NCI-H345 treated with DMSO at 0.1 percent for 48 hours (cell line): ENCODE results near the gene DLGAP1.
"Not testable (repeated sequence)": the region's sequence is repeated elsewhere in the genome, so short reads cannot be mapped to it uniquely, and the experiment has no call there.

Experiments used
- DNase-seq: peaks from one replicate; lab custom pipeline; 2025; ENCODE audit not compliant: unreplicated experiment; lab: John Stamatoyannopoulos, UW

The DLGAP1 gene

GRCh38 chr18:3615374-3615985 is 839.6 kb downstream of the DLGAP1 start:
- DNase-seq = no peak

DNA sequence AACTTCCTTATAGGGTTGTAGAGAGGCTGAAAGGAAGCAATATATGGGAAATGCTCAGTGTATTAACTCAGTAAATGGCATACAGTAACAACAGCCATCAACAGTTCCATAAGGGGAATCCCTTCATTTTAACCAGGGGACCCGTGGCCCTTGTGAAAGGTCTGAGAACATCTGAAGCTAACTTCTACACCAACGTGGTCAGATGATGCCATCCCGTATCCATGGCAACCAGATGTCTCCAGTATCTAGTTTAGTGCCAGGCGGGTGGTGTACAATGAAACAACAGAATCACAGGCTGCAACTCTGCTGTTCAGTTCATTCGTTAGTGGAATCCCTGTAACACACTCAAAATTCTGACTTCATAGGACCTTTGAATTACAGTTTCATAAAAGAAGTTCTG is 842.8 kb downstream of the DLGAP1 start:
- DNase-seq = no peak

GRCh38 chr18:3611313-3612090 is 843.6 kb downstream of the DLGAP1 start:
- DNase-seq = no peak

DNA sequence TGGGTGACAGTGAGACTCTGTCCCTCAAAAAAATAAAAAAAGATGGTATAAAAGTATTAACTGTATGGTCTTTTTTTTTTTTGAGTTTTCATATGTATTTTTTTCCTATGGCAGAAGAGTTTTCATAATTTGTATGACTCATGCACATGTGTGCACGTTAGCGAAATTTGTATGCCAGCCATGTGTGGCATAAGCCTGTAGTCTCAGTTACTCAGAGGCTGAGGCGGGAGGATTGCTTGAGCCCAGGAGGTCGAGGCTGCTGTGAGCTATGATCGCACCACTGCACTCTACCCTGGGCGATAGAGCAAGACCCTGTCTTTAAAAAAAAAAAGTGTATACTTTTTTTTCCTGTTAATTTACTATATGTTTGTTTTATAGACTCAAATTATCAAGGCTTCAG is 844.3 kb downstream of the DLGAP1 start:
- no peak for DNase-seq

DNA sequence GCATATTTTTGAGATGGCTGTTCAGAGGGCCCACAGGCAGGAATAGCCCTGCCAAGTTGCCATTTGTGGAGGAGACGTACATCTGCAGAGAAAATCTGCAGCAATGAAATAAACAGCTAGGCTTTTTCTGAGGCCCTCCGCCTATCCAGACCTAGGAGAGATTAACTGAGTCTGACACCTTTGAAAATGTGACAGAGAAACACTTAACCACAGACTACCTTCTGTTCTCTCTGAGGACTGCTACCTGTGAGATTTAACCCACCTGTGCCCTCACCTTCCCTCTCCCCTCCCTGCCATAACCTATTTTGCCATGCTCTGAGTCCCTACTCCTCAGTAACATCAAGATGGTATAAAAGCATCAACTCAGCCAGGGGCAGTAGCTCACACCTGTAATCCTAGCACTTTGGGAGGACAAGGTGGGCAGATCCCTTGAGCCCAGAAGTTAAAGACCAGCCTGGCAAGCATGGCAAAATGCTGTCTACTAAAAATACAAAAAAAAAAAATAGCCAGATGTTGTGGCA is 844.9 kb downstream of the DLGAP1 start:
- no peak for DNase-seq

DNA sequence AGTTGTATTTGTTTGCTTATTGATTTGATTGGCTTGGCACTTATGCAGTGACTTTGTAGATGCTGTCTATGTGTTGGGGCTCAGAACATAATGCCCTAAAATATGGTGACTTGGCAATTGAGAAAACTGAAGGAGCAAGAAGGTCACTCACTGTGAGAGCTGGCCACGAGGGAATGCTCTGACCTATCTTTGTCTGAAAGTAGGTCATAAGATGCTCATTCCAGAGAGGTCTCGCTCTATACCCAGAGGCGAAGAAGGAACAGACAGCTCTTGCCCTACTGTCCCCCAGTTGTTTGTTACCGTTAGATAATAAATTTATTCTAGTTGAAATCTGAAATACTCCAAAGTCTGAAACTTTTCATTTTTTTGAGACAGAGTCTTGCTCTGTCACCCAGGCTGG is 846.6 kb downstream of the DLGAP1 start:
- DNase-seq = no peak

GRCh38 chr18:3608099-3608453 is 847.0 kb downstream of the DLGAP1 start:
- not testable (repeated sequence) for DNase-seq

DNA sequence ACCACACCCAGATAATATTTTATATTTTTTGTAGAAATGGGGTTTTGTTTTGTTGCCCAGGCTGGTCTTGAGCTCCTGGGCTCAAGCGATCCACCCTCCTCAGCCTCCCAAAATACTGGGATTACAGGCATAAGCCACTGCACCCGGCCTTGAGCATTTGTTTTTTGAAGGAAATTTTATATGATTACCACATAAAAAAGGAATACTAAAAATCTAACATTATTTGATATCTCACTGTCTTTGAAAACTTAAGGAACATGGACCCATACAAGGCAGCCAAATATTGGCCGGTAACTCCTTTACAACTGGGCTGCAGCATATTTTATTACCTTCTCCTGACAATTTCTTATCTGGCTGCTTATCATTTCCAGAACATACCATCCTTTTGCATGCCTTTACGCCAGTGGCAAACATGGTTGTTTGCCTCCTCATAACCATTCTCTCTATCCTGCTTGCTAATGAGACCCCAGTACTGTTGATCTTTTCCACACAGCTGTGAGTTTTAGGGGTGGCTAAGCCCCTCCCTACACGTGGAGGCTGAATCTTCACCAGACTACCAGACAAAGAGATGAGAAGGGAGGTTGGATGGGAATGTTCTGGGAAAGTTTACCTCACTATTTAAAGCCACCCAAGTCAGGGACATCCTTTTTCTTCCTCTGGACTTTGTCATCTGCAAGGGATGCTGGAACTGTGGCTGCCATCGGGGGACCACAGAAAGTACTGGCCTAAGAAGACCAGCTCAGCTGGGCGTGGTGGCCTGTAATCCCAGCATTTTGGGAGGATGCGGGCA is 847.6 kb downstream of the DLGAP1 start:
- DNase-seq = no peak

DNA sequence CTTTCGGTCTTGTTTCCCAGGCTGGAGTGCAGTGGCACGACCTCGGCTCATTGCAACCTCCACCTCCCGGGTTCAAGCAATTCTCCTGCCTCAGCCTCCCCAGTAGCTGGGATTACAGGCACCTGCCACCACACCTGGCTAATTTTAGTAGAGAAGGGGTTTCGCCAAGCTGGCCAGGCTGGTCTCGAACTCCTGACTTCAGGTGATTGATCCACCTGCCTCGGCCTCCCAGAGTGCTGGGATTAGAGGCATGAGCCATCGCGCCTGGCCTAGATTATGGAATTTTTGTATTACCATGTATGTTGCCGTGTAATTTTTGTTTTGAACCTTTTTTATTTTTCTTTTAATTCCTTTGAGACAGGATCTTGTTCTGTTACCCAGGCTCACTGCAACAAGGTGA is 848.2 kb downstream of the DLGAP1 start:
- DNase-seq = not testable (repeated sequence)

- DNase-seq = no peak
These were observed 849.1 kb downstream of the DLGAP1 start for GRCh38 chr18:3605954-3606443.

GRCh38 chr18:3605486-3605952 is 849.6 kb downstream of the DLGAP1 start:
- no peak for DNase-seq

GRCh38 chr18:3604498-3605408 is 850.4 kb downstream of the DLGAP1 start:
- no peak for DNase-seq

DNA sequence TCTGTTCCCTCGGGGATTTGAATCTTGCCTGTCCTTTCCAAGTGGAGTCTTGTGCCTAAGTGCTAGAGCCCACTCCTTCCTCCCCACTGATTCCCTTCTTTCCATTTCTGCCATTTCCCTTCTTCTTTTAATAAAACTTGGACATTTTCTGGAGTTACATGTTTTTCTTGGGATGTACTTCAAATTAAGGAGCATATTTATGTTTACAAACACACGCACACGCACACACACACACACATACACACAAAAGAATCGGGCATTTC is 850.9 kb downstream of the DLGAP1 start:
- DNase-seq = no peak

GRCh38 chr18:3603421-3604234 is 851.5 kb downstream of the DLGAP1 start:
- peak; percentile 34 for DNase-seq

DNA sequence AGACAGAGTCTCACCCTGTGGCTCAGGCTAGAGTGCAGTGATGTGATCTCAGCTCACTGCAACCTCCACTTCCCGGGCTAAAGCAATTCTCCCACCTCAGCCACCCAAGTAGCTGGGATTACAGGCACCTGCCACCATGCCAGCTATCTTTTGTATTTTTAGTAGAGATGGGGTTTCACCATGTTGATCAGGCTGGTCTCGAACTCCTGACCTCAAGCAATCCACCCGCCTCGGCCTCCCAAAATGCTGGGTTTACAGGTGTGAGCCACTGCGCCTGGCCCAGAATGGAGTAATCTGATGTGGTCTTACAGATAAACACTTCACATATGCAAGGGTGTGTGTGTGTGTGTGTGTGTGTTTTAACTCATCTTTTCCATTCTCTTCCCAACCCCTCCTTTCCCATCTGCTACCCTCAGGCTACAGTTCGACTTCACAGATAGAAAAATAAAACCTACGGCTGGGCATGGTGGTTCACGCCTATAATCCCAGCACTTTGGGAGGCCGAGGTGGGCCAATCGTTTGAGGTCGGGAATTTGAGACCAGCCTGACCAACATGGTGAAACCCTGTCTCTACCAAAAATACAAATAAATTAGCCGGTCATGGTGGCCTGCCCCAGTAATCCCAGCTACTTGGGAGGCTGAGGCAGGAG is 853.9 kb downstream of the DLGAP1 start:
- not testable (repeated sequence) for DNase-seq

GRCh38 chr18:3599861-3600260 is 855.2 kb downstream of the DLGAP1 start:
- DNase-seq = no peak

- DNase-seq = no peak
These were observed 855.9 kb downstream of the DLGAP1 start for GRCh38 chr18:3599195-3599594.

DNA sequence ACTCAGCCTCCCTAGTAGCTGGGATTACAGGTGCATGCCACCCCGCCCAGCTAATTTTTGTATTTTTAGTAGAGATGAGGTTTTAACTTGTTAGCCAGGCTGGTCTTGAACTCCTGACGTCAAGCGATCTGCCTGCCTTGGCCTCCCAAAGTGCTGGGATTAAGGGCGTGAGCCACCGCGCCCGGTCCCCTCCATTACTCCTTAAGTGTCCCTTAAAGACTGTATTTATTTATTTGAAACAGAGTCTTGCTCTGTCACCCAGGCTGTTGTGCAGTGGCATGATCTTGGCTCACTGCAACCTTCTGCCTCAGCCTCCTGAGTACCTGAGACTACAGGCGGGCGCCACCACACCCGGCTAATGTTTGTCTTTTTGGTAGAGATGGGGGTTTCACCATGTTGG is 856.5 kb downstream of the DLGAP1 start:
- DNase-seq = no peak
